HG03439 (cell line): ENCODE measurements around the gene ZNF300.
"Not testable (repeated sequence)": the region's sequence is repeated elsewhere in the genome, so short reads cannot be mapped to it uniquely, and the experiment has no call there.

Experiments used
- ATAC-seq: cut with Tn5 transposase; IDR thresholded peaks from one replicate; pipeline ENCODE4 v1.9.1; 2021; ENCODE audit warnings: mild to moderate bottlenecking, moderate library complexity; ENCODE audit not compliant: unreplicated experiment

ZNF300 gene

DNA sequence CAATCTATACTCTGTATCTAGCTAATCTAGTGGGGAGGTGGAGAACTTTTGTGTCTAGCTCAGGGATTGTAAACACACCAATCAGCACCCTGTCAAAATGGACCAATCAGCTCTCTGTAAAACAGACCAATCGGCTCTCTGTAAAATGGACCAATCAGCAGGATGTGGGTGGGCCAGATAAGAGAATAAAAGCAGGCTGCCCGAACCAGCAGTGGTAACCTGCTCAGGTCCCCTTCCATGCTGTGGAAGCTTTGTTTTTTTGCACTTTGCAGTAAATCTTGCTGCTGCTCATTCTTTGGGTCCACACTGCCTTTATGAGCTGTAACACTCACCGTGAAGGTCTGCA is 58.5 kb downstream of the ZNF300 start, which contains the start of gene IRGM:
IRGM (plus strand) TSS at position 214 of the 346 bp plus-strand sequence. CDS start 1,603 bp downstream, outside the sequence.
- ATAC-seq, result not testable (repeated sequence)

DNA sequence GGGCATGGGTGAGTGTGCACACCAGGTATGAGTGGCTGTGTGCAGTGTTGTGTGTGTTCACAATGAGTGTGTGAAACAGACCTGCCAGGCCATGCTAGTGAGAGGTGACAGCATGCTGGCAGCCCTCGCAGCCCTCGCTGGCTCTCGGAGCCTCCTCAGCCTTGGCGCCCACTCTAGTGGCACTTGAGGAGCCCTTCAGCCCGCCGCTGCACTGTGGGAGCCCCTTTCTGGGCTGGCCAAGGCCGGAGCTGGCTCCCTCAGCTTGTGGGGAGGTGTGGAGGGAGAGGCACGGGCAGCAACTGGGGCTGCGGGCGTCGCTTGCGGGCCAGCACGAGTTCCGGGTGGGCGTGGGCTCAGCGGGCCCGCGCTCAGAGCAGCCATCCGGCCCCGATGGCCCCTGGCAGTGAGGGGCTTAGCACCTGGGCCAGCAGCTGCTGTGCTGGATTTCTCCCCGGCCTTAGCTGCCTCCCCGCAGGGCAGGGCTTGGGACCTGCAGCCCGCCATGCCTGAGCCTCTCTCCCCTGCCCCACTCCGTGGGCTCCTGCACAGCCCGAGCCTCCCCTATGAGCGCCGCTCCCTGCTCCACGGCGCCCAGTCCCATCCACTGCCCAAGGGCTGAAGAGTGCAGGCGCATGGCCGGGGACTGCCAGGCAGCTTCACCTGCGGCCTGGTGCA is 59.5 kb downstream of the ZNF300 start:
- not testable (repeated sequence) for ATAC-seq
